ENCODE measurements around the gene CDK15. TPM values are rescaled to one million over a fixed set of nuclear protein-coding genes. Genes with fewer than 3 reads are reported as not detected.
A peak's percentile ranks its signal among the peaks of the same experiment; 100 is the strongest.

Gene CDK15
- total and polyA plus RNA-seq, 2 experiments from 2014 or later = 0.27 TPM; not detected in 1

DNA sequence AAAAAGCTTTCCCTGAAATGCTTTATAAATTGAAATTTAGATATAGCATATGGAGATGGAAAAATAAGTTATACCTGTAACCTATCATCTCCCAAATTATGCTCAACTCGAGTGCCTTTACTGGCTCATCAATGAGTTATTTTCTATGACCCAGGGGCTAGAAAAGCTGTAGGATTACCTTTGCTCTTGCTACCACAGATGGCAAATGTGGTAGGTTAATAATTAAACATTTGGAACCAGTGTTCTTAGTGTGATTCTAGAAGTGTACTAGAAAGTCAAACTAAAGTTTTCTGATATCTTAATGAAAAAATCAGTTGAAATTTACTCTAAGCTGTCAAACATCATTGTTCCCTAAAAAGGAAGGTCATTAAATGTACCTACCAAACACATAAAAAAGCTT, 48.1 kb upstream of the CDK15 start:
- H4K20me1 ChIP-seq (replicated peaks; ENCODE audit: insufficient read depth) = no peaks in the 10 kb centered on the region
- no peak overlapping the region for H3K4me3 Mint-ChIP-seq

DNA sequence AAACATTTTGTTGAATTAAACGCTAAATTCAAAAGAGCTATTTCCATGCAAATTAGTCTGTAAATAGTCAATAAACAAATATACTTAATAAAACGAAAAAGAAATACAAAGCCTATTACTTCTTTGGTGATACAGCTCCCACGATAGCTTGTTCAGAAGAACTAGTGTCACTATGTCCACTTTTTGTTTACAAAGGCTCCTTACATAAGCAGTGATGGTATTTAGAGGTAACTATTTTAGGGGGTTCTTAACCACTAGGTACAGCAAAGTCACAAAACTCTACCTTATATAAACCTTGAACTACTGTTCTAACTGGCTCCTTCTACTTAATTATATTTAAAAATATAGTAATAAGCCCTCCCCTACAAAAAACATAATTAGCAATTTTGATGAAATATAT, 47.5 kb upstream of the CDK15 start:
- Histone ChIP-seq H3K4me2 (no peak overlapping the region), H3K79me2 (replicated peaks; ENCODE audit: insufficient read depth) (peaks cover 7% of the 10 kb centered on the region), H3K27ac (ENCODE audit: low read depth) (no peak overlapping the region), H3K4me1 (ENCODE audit: insufficient read depth) (no peaks in the 10 kb centered on the region), H3K4me3 (no peak overlapping the region), H3K27me3 (ENCODE audit: insufficient read depth) (no peaks in the 10 kb centered on the region), H3K36me3 (ENCODE audit: insufficient read depth) (no peaks in the 10 kb centered on the region; the same call in 1 of the 2 replicates), H2AFZ (no peak overlapping the region), H3K9me2 (ENCODE audit: insufficient read depth) (no peaks in the 10 kb centered on the region), H3F3A (replicated peaks; ENCODE audit: low read depth) (no peaks in the 10 kb centered on the region), H4K20me1 (replicated peaks; ENCODE audit: insufficient read depth) (no peaks in the 10 kb centered on the region)
- H3K27ac Mint-ChIP-seq = no peak overlapping the region
- H3K36me3 Mint-ChIP-seq (ENCODE audit: low read depth) = peaks cover 8% of the 10 kb centered on the region
- no peak overlapping the region for H3K4me3 Mint-ChIP-seq
- DNase-seq (ENCODE audit: low spot score) = no peak
- TF ChIP-seq, protein P1, sequence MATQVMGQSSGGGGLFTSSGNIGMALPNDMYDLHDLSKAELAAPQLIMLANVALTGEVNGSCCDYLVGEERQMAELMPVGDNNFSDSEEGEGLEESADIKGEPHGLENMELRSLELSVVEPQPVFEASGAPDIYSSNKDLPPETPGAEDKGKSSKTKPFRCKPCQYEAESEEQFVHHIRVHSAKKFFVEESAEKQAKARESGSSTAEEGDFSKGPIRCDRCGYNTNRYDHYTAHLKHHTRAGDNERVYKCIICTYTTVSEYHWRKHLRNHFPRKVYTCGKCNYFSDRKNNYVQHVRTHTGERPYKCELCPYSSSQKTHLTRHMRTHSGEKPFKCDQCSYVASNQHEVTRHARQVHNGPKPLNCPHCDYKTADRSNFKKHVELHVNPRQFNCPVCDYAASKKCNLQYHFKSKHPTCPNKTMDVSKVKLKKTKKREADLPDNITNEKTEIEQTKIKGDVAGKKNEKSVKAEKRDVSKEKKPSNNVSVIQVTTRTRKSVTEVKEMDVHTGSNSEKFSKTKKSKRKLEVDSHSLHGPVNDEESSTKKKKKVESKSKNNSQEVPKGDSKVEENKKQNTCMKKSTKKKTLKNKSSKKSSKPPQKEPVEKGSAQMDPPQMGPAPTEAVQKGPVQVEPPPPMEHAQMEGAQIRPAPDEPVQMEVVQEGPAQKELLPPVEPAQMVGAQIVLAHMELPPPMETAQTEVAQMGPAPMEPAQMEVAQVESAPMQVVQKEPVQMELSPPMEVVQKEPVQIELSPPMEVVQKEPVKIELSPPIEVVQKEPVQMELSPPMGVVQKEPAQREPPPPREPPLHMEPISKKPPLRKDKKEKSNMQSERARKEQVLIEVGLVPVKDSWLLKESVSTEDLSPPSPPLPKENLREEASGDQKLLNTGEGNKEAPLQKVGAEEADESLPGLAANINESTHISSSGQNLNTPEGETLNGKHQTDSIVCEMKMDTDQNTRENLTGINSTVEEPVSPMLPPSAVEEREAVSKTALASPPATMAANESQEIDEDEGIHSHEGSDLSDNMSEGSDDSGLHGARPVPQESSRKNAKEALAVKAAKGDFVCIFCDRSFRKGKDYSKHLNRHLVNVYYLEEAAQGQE (IDR thresholded peaks at IDR 0.05; ENCODE audit: unreplicated experiment) = no peak
- TF ChIP-seq, protein P2, sequence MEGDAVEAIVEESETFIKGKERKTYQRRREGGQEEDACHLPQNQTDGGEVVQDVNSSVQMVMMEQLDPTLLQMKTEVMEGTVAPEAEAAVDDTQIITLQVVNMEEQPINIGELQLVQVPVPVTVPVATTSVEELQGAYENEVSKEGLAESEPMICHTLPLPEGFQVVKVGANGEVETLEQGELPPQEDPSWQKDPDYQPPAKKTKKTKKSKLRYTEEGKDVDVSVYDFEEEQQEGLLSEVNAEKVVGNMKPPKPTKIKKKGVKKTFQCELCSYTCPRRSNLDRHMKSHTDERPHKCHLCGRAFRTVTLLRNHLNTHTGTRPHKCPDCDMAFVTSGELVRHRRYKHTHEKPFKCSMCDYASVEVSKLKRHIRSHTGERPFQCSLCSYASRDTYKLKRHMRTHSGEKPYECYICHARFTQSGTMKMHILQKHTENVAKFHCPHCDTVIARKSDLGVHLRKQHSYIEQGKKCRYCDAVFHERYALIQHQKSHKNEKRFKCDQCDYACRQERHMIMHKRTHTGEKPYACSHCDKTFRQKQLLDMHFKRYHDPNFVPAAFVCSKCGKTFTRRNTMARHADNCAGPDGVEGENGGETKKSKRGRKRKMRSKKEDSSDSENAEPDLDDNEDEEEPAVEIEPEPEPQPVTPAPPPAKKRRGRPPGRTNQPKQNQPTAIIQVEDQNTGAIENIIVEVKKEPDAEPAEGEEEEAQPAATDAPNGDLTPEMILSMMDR (conservative IDR thresholded peaks at IDR 0.05; ENCODE audit: low read depth in 2 of 2) = no peak
- TF ChIP-seq JUNB (IDR thresholded peaks at IDR 0.05; ENCODE audit: unreplicated experiment) = no peak
- TF ChIP-seq, protein P3, sequence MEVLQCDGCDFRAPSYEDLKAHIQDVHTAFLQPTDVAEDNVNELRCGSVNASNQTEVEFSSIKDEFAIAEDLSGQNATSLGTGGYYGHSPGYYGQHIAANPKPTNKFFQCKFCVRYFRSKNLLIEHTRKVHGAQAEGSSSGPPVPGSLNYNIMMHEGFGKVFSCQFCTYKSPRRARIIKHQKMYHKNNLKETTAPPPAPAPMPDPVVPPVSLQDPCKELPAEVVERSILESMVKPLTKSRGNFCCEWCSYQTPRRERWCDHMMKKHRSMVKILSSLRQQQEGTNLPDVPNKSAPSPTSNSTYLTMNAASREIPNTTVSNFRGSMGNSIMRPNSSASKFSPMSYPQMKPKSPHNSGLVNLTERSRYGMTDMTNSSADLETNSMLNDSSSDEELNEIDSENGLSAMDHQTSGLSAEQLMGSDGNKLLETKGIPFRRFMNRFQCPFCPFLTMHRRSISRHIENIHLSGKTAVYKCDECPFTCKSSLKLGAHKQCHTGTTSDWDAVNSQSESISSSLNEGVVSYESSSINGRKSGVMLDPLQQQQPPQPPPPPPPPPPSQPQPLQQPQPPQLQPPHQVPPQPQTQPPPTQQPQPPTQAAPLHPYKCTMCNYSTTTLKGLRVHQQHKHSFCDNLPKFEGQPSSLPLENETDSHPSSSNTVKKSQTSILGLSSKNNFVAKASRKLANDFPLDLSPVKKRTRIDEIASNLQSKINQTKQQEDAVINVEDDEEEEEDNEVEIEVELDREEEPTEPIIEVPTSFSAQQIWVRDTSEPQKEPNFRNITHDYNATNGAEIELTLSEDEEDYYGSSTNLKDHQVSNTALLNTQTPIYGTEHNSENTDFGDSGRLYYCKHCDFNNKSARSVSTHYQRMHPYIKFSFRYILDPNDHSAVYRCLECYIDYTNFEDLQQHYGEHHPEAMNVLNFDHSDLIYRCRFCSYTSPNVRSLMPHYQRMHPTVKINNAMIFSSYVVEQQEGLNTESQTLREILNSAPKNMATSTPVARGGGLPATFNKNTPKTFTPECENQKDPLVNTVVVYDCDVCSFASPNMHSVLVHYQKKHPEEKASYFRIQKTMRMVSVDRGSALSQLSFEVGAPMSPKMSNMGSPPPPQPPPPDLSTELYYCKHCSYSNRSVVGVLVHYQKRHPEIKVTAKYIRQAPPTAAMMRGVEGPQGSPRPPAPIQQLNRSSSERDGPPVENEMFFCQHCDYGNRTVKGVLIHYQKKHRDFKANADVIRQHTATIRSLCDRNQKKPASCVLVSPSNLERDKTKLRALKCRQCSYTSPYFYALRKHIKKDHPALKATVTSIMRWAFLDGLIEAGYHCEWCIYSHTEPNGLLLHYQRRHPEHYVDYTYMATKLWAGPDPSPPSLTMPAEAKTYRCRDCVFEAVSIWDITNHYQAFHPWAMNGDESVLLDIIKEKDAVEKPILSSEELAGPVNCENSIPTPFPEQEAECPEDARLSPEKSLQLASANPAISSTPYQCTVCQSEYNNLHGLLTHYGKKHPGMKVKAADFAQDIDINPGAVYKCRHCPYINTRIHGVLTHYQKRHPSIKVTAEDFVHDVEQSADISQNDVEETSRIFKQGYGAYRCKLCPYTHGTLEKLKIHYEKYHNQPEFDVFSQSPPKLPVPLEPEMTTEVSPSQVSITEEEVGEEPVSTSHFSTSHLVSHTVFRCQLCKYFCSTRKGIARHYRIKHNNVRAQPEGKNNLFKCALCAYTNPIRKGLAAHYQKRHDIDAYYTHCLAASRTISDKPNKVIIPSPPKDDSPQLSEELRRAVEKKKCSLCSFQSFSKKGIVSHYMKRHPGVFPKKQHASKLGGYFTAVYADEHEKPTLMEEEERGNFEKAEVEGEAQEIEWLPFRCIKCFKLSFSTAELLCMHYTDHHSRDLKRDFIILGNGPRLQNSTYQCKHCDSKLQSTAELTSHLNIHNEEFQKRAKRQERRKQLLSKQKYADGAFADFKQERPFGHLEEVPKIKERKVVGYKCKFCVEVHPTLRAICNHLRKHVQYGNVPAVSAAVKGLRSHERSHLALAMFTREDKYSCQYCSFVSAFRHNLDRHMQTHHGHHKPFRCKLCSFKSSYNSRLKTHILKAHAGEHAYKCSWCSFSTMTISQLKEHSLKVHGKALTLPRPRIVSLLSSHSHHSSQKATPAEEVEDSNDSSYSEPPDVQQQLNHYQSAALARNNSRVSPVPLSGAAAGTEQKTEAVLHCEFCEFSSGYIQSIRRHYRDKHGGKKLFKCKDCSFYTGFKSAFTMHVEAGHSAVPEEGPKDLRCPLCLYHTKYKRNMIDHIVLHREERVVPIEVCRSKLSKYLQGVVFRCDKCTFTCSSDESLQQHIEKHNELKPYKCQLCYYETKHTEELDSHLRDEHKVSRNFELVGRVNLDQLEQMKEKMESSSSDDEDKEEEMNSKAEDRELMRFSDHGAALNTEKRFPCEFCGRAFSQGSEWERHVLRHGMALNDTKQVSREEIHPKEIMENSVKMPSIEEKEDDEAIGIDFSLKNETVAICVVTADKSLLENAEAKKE (CRISPR knock-in tag; IDR thresholded peaks at IDR 0.05) = no peak
- TF ChIP-seq CREB1 (CRISPR knock-in tag; IDR thresholded peaks at IDR 0.05; ENCODE audit: low read depth) = no peak
- ATAC-seq = no peak
- no peaks in the 10 kb centered on the region for H3K27me3 Mint-ChIP-seq (ENCODE audit: insufficient read depth, low read depth, poor library complexity)
- no peaks in the 10 kb centered on the region for H3K4me1 Mint-ChIP-seq
- no peaks in the 10 kb centered on the region for H3K9me3 Mint-ChIP-seq

More for the DNA sequence above, 48.1 kb upstream of the CDK15 start:
- H3K4me1 ChIP-seq (ENCODE audit: insufficient read depth) = no peaks in the 10 kb centered on the region
- H3K27ac ChIP-seq (ENCODE audit: low read depth) = peak overlapping the region; percentile 20; the same call in 1 of the 2 replicates
- H2AFZ ChIP-seq = no peak overlapping the region
- no peaks in the 10 kb centered on the region for H3K9me2 ChIP-seq (ENCODE audit: insufficient read depth)
- no peak for TF ChIP-seq POLR2AphosphoS5 (IDR thresholded peaks at IDR 0.05; ENCODE audit: low read depth)
- no peaks in the 10 kb centered on the region for H3K4me1 Mint-ChIP-seq
- no peaks in the 10 kb centered on the region for H3K9me3 Mint-ChIP-seq
- no peak for DNase-seq (ENCODE audit: low spot score)
- no peak overlapping the region for H3K4me2 ChIP-seq
- H3K27me3 ChIP-seq (ENCODE audit: insufficient read depth) = no peaks in the 10 kb centered on the region
- H3K27me3 Mint-ChIP-seq (ENCODE audit: insufficient read depth, low read depth, poor library complexity) = no peaks in the 10 kb centered on the region
- H3K36me3 ChIP-seq (ENCODE audit: insufficient read depth) = peaks cover 5% of the 10 kb centered on the region; the same call in 1 of the 2 replicates
- ATAC-seq = no peak
- H3K36me3 Mint-ChIP-seq (ENCODE audit: low read depth) = peaks cover 8% of the 10 kb centered on the region
- H3K27ac Mint-ChIP-seq = no peak overlapping the region
- H3K79me2 ChIP-seq (replicated peaks; ENCODE audit: insufficient read depth) = peaks cover 7% of the 10 kb centered on the region
- no peaks in the 10 kb centered on the region for H3F3A ChIP-seq (replicated peaks; ENCODE audit: low read depth)
- H3K4me3 ChIP-seq = no peak overlapping the region
